Astrocyte (in vitro differentiated cells and primary cell): ENCODE measurements around the gene PRDM2. TPM values are rescaled to one million over a fixed set of nuclear protein-coding genes. Genes with fewer than 3 reads are reported as not detected.

Source experiments
- DNase-seq: peaks from one replicate; pipeline ENCODE4 v3.0.0-alpha.2; 2010; ENCODE audit warnings: low read depth
- FAIRE-seq: peaks from 2 replicates; lab custom pipeline; 2011; peaks lifted over from hg19 to GRCh38; lab: Jason Lieb, UNC
- H2AFZ ChIP-seq: 2 replicates; pipeline ENCODE4 v1.6.0; 2012; ENCODE audit warnings: low read depth, low read length, inconsistent platforms
- H3K27ac ChIP-seq: 2 replicates; pipeline ENCODE4 v1.5.1; 2011; ENCODE audit warnings: low read depth, low read length, inconsistent platforms
- H3K27me3 ChIP-seq: 2 replicates; pipeline ENCODE4 v1.6.0; 2011; ENCODE audit warnings: low read length, inconsistent platforms; ENCODE audit not compliant: insufficient read depth
- H3K36me3 ChIP-seq: 2 replicates; pipeline ENCODE4 v1.5.1; 2011; ENCODE audit warnings: low read length, inconsistent platforms; ENCODE audit not compliant: insufficient read depth
- H3K4me1 ChIP-seq: 2 replicates; pipeline ENCODE4 v1.5.1; 2011; ENCODE audit warnings: low read length, inconsistent platforms; ENCODE audit not compliant: insufficient read depth
- H3K4me2 ChIP-seq: 2 replicates; pipeline ENCODE4 v1.6.0; 2012; ENCODE audit warnings: low read length, inconsistent platforms
- H3K4me3 ChIP-seq: 2 replicates; pipeline ENCODE4 v1.5.1; 2011; ENCODE audit warnings: low read depth, mild to moderate bottlenecking, low read length, inconsistent platforms; ENCODE audit not compliant: insufficient read depth
- H3K79me2 ChIP-seq: 2 replicates; pipeline ENCODE4 v1.6.0; 2012; ENCODE audit warnings: mild to moderate bottlenecking, low read length, inconsistent platforms; ENCODE audit not compliant: insufficient read depth
- H3K9ac ChIP-seq: 2 replicates; pipeline ENCODE4 v1.6.0; 2012; ENCODE audit warnings: mild to moderate bottlenecking, low read length, inconsistent platforms
- H3K9me3 ChIP-seq: 2 replicates; pipeline ENCODE4 v1.5.1; 2012; ENCODE audit warnings: low read depth, mild to moderate bottlenecking, low read length, inconsistent platforms; ENCODE audit not compliant: insufficient read depth
- H4K20me1 ChIP-seq: 2 replicates; pipeline ENCODE4 v1.6.0; 2012; ENCODE audit warnings: low read length, inconsistent platforms; ENCODE audit not compliant: insufficient read depth
- H3K27ac Mint-ChIP-seq: one replicate; pipeline ENCODE4 v1.8.0; 2021; ENCODE audit warnings: mild to moderate bottlenecking, mixed read lengths; ENCODE audit not compliant: unreplicated experiment
- H3K27me3 Mint-ChIP-seq: one replicate; pipeline ENCODE4 v1.8.0; 2021; ENCODE audit warnings: low read depth, mixed read lengths; ENCODE audit not compliant: unreplicated experiment
- H3K36me3 Mint-ChIP-seq: one replicate; pipeline ENCODE4 v1.8.0; 2021; ENCODE audit warnings: low read depth, mixed read lengths; ENCODE audit not compliant: unreplicated experiment
- H3K4me1 Mint-ChIP-seq: one replicate; pipeline ENCODE4 v1.8.0; 2021; ENCODE audit warnings: low read depth, mixed read lengths; ENCODE audit not compliant: unreplicated experiment
- H3K4me3 Mint-ChIP-seq: one replicate; pipeline ENCODE4 v1.8.0; 2021; ENCODE audit warnings: mild to moderate bottlenecking, moderate library complexity, mixed read lengths; ENCODE audit not compliant: unreplicated experiment
- H3K9me3 Mint-ChIP-seq: one replicate; pipeline ENCODE4 v1.8.0; 2021; ENCODE audit warnings: mild to moderate bottlenecking, mixed read lengths; ENCODE audit not compliant: unreplicated experiment
- CTCF ChIP-seq: IDR thresholded peaks from 2 replicates; pipeline ENCODE4 v1.5.1; 2011; ENCODE audit warnings: low read depth, mild to moderate bottlenecking, inconsistent platforms, low read length, moderate library complexity; ENCODE audit not compliant: insufficient read depth
- EZH2 ChIP-seq: IDR thresholded peaks from 2 replicates; pipeline ENCODE4 v1.6.1; 2012; ENCODE audit warnings: mild to moderate bottlenecking, low read length, inconsistent platforms; ENCODE audit not compliant: insufficient read depth
- total RNA-seq: library from RNA; stranded (reverse); gene quantifications from 2 replicates; pipeline ENCODE4 v1.2.1, GENCODE V29; 2021

PRDM2 gene
- total RNA-seq, 1 donor from 2014 or later, result 49.0 TPM

GRCh38 chr1:13790290-13791030 lies 90.5 kb downstream of the PRDM2 start:
- no peak for TF ChIP-seq EZH2
- no peak for TF ChIP-seq CTCF
- H3K79me2 ChIP-seq, result peaks cover 83% of the 10 kb centered on the region
- Mint-ChIP-seq H3K9me3 (no peaks in the 10 kb centered on the region), H3K4me3 (no peak overlapping the region), H3K36me3 (peaks cover 29% of the 10 kb centered on the region), H3K27me3 (no peaks in the 10 kb centered on the region), H3K4me1 (peaks cover 19% of the 10 kb centered on the region), H3K27ac (no peak overlapping the region)
- no peaks in the 10 kb centered on the region for H3K27me3 ChIP-seq
- peaks cover 12% of the 10 kb centered on the region for H3K4me1 ChIP-seq
- no peak overlapping the region for H3K27ac ChIP-seq
- H3K9ac ChIP-seq, result no peak overlapping the region
- H2AFZ ChIP-seq, result no peak overlapping the region
- H4K20me1 ChIP-seq, result peaks cover 87% of the 10 kb centered on the region
- no peak overlapping the region for H3K4me3 ChIP-seq
- DNase-seq (no peak), FAIRE-seq (no peak)
- peaks cover 10% of the 10 kb centered on the region for H3K36me3 ChIP-seq
- no peaks in the 10 kb centered on the region for H3K9me3 ChIP-seq
- no peak overlapping the region for H3K4me2 ChIP-seq

- Histone ChIP-seq H3K9me3 (no peaks in the 10 kb centered on the region), H3K4me3 (no peak overlapping the region), H3K4me2 (no peak overlapping the region), H4K20me1 (peaks cover 82% of the 10 kb centered on the region), H3K27me3 (no peaks in the 10 kb centered on the region), H3K36me3 (peaks cover 3% of the 10 kb centered on the region), H2AFZ (no peak overlapping the region), H3K27ac (no peak overlapping the region), H3K4me1 (peaks cover 12% of the 10 kb centered on the region), H3K9ac (no peak overlapping the region), H3K79me2 (peaks cover 70% of the 10 kb centered on the region)
- Mint-ChIP-seq H3K27ac (peak overlapping the region; percentile 22), H3K36me3 (peaks cover 29% of the 10 kb centered on the region), H3K27me3 (no peaks in the 10 kb centered on the region), H3K4me3 (peak overlapping the region; percentile 17), H3K9me3 (no peaks in the 10 kb centered on the region), H3K4me1 (peaks cover 17% of the 10 kb centered on the region)
- FAIRE-seq (peak; percentile 65), DNase-seq (peak; percentile 48)
- TF ChIP-seq CTCF (no peak), EZH2 (no peak)
Observed at GRCh38 chr1:13792419-13792818, 92.4 kb downstream of the PRDM2 start.

- Histone ChIP-seq H2AFZ (no peak overlapping the region), H3K4me3 (no peak overlapping the region), H3K9ac (no peak overlapping the region), H3K27me3 (no peaks in the 10 kb centered on the region), H3K9me3 (no peaks in the 10 kb centered on the region), H3K4me2 (no peak overlapping the region), H3K4me1 (peaks cover 12% of the 10 kb centered on the region), H3K27ac (no peak overlapping the region), H4K20me1 (peaks cover 79% of the 10 kb centered on the region), H3K36me3 (peaks cover 3% of the 10 kb centered on the region), H3K79me2 (peaks cover 62% of the 10 kb centered on the region)
- Mint-ChIP-seq H3K36me3 (peaks cover 29% of the 10 kb centered on the region), H3K27me3 (no peaks in the 10 kb centered on the region), H3K27ac (no peak overlapping the region), H3K4me3 (no peak overlapping the region), H3K9me3 (no peaks in the 10 kb centered on the region), H3K4me1 (peaks cover 17% of the 10 kb centered on the region)
- FAIRE-seq (no peak), DNase-seq (no peak)
- TF ChIP-seq CTCF (no peak), EZH2 (no peak)
Observed at GRCh38 chr1:13793088-13793730, 93.2 kb downstream of the PRDM2 start.
